ENCODE data around the gene RASD2. TPM values are rescaled to one million over a fixed set of nuclear protein-coding genes. Genes with fewer than 3 reads are reported as not detected.

Gene RASD2
- total and polyA plus RNA-seq, 7 donors = 2.0 to 6.1 (median 3.5) TPM

DNA sequence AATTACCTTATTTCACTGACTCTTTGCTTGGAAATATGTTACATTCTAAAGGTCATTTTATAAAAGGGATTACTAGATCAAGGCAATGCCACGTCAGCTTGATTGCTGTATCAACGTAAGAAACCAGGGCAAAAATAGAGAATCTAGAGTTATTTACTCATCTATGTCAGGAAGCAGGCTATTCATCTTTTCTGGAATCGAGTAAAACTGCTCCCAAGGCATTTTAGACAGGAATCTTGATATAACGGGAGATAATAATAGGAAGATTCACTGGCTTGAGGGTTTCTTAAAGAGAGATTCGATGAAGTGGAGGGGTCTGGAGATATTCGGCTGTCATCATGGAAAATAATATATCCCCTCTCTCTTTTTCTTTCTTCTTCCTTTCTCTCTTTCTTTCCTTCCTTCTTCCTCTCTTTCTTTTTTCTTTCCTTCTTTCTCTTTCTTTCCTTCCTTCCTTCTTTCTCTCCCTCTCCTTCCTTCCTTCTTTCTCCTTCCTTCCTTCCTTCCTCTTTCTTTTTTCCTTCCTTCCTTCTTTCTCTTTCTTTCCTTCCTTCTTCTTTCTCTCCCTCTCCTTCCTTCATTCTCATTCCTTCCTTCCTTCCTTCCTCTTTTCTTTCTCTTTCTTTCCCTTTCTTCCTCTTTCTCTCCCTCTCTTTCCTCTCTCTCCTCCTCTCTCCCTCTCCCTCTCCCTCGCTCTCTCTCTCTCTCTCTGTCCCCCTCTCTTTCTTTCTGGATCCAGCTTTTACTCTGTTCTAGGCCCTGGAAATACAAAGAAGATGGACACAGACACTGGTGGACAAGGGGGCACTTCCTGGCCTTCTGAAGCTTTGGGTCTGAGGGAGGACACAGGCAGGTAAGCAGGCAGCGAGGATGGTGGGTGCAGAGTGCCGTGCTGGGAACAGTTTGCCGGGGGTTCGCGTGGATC lies 18.1 kb upstream of the RASD2 start:
- ATAC-seq = no peak
- no peak for DNase-seq

DNA sequence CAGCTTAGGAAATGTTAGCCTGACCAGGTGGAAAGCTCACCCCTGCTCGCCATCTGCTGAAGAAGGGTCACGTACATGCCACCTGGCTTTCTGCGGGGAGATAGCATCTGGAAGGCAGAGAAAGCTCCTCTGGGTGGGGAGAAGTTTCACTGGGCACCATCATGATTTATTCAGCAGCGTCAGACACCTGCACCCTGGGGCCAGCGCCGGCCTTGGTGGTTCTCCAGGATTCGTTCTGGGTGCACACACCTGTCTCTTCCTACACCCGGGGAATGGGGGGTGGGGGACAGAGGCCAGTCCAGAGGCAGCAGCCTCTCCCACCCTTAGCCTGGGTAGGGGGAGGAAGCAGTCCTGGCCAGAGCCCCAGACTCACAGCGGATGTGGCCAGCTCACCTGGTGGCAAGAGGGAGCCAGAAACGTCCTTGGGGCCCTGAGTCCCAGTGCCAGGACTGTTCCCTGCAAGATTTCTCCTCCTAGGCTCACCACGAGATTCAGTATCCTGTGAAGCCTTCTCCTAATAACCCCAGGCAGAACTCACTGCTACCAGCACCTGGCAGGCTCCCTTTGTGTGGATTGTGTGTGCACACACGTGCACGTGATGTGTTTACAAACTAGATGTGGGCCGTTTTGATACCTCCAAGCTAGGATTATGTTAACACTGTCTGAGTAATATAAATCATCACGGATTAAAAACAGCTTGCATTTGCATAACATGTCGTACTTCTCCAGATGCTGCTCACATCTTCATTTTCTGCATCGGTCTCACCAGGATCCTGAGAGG lies 17.3 kb upstream of the RASD2 start:
- WGBS, 3 donors = 50 to 69% (median 64%) methylated on average over 17 of the region's 17 CpGs
- no peak for TF ChIP-seq CTCF (IDR thresholded peaks at IDR 0.05)
- H3K4me3 ChIP-seq = peak overlapping the region; percentile 24
- intact Hi-C loops (cut with DNase I) = no loop called here
- no peaks in the 10 kb centered on the region for H3K4me1 ChIP-seq
- H3K27ac ChIP-seq = no peak overlapping the region
- no peaks in the 10 kb centered on the region for H3K9me3 ChIP-seq
- DNase-seq (no peak), ATAC-seq (no peak)
- H3K27me3 ChIP-seq (ENCODE audit: insufficient read depth in 3 of 3, low read length in 2 of 3) = peaks cover 0 to 2% (median 0%) of the 10 kb centered on the region in 3 donors
- H3K36me3 ChIP-seq (ENCODE audit: insufficient read depth in 1 of 2, low read depth in 1 of 2) = no peaks in the 10 kb centered on the region

More for the DNA sequence above, 18.1 kb upstream of the RASD2 start:
- Histone ChIP-seq H3K36me3 (ENCODE audit: insufficient read depth in 1 of 2, low read depth in 1 of 2) (no peaks in the 10 kb centered on the region), H3K27ac (no peak overlapping the region), H3K4me3 (no peak overlapping the region), H3K4me1 (no peaks in the 10 kb centered on the region), H3K9me3 (no peaks in the 10 kb centered on the region), H3K27me3 (ENCODE audit: insufficient read depth in 3 of 3, low read length in 2 of 3) (peaks cover 0 to 2% (median 0%) of the 10 kb centered on the region in 3 donors)
- WGBS, 3 donors = 76 to 81% (median 77%) methylated on average over 12 of the region's 12 CpGs
- intact Hi-C loops (cut with DNase I) = no loop called here
- TF ChIP-seq CTCF (IDR thresholded peaks at IDR 0.05) = no peak

DNA sequence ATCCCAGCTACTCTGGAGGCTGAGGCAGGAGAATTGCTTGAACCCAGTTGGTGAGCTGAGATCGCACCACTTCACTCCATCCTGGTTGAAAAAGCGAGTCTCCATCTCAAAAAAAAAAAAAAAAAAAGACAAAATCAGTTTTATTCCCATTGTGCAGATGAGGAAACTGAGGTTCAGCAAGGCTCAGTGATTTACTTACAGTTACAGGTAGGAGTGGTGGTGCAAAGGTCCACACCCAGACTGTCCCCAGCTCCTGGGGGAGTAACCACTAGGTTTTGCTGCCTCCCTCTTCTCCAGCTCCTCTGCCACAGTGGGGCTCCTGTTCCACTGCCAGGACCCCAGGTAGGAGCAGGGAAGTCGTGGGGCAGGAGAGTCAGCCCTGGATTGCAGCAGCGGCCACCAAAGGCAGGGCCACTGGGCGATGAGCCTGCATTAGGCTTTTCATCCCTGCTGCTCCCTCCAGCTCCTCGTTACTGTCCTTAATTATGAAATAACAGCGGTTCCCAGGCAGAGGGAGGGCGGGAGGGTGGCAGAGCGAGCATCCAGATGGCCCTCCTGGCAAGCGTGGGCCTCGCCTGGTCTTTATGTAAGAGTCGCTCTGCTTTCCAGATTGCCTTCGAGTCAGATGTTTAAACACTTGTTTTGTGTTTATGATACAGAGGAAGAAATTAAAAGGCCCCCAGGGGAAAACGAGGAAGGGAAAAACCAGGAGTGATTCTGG lies 15.5 kb upstream of the RASD2 start:
- intact Hi-C loops (cut with DNase I) = loop anchor here in 1 of 2 donors (5.0 kb wide), 1 partner anchor 132 kb away; no protein-coding TSS in a partner anchor

More for the DNA sequence above, 15.5 kb upstream of the RASD2 start:
- no peaks in the 10 kb centered on the region for H3K36me3 ChIP-seq (ENCODE audit: insufficient read depth in 1 of 2, low read depth in 1 of 2)
- H3K9me3 ChIP-seq = peaks cover 3% of the 10 kb centered on the region
- ATAC-seq (peak in 2 of 4 donors; percentile 40 to 65), DNase-seq (peak in 1 of 2 donors; percentile 73)
- TF ChIP-seq CTCF (IDR thresholded peaks at IDR 0.05) = no peak
- H3K4me3 ChIP-seq = peak overlapping the region; percentile 10
- 37 to 43% (median 39%) methylated on average over 14 of the region's 14 CpGs for WGBS, 3 donors
- H3K27ac ChIP-seq = no peak overlapping the region
- H3K27me3 ChIP-seq (ENCODE audit: insufficient read depth in 3 of 3, low read length in 2 of 3) = no peaks in the 10 kb centered on the region
- no peaks in the 10 kb centered on the region for H3K4me1 ChIP-seq
